ENCODE measurements around the gene TRAF3.

GRCh38 chr14:102806447-102806846 is 29.2 kb downstream of the TRAF3 start:
- TF ChIP-seq CTCF (IDR thresholded peaks at IDR 0.05) = no peak
- no peak for TF ChIP-seq POLR2A (IDR thresholded peaks at IDR 0.05)
